AG08396 (cell line): ENCODE measurements around the gene TAF4B.
"Not testable (repeated sequence)": the region's sequence is repeated elsewhere in the genome, so short reads cannot be mapped to it uniquely, and the experiment has no call there.

ENCODE experiments used
- DNase-seq: peaks from one replicate; pipeline ENCODE4 v3.0.0; 2012; ENCODE audit warnings: low spot score, mixed read lengths

The TAF4B gene

GRCh38 chr18:26226229-26227050, at the start of gene TAF4B:
TAF4B (plus strand) TSS chr18:26226445; CDS start chr18:26226934, 489 bp downstream.
- peak; percentile 96 for DNase-seq

GRCh38 chr18:26181343-26181826, 44.9 kb upstream of the TAF4B start:
- no peak for DNase-seq

GRCh38 chr18:26183395-26184112, 42.7 kb upstream of the TAF4B start:
- no peak for DNase-seq

- peak; percentile 3 for DNase-seq
These were observed 41.0 kb upstream of the TAF4B start for GRCh38 chr18:26185267-26185666.

- no peak for DNase-seq
These were observed 35.7 kb upstream of the TAF4B start for GRCh38 chr18:26190506-26190905.

- no peak for DNase-seq
These were observed 34.0 kb upstream of the TAF4B start for GRCh38 chr18:26192233-26192632.

GRCh38 chr18:26196605-26197004, 29.6 kb upstream of the TAF4B start:
- no peak for DNase-seq

- not testable (repeated sequence) for DNase-seq
These were observed 24.2 kb upstream of the TAF4B start for GRCh38 chr18:26202001-26202400.

GRCh38 chr18:26205318-26205717, 20.9 kb upstream of the TAF4B start:
- no peak for DNase-seq

- no peak for DNase-seq
These were observed 19.8 kb upstream of the TAF4B start for GRCh38 chr18:26206488-26206887.

- no peak for DNase-seq
These were observed 18.3 kb upstream of the TAF4B start for GRCh38 chr18:26207937-26208336.

- no peak for DNase-seq
These were observed 17.3 kb upstream of the TAF4B start for GRCh38 chr18:26208977-26209376.

GRCh38 chr18:26210147-26210546, 16.1 kb upstream of the TAF4B start:
- DNase-seq = no peak

- no peak for DNase-seq
These were observed 10.8 kb upstream of the TAF4B start for GRCh38 chr18:26215247-26215970.

- DNase-seq = no peak
These were observed 1.1 kb upstream of the TAF4B start for GRCh38 chr18:26225022-26225693.

GRCh38 chr18:26225915-26226228, 373 bp upstream of the TAF4B start:
- DNase-seq = no peak

- no peak for DNase-seq
These were observed 916 bp downstream of the TAF4B start for GRCh38 chr18:26227051-26227670.

- no peak for DNase-seq
These were observed 2.5 kb downstream of the TAF4B start for GRCh38 chr18:26228562-26229260.

GRCh38 chr18:26230497-26230896, 4.3 kb downstream of the TAF4B start:
- no peak for DNase-seq

GRCh38 chr18:26233208-26233607, 7.0 kb downstream of the TAF4B start:
- DNase-seq = no peak

- not testable (repeated sequence) for DNase-seq
These were observed 11.1 kb downstream of the TAF4B start for GRCh38 chr18:26237363-26237762.
